ENCODE measurements around the gene TMEM74B. TPM values are rescaled to one million over a fixed set of nuclear protein-coding genes. Genes with fewer than 3 reads are reported as not detected.

Gene TMEM74B
- total and polyA plus RNA-seq, 2 of the 8 experiments (the other 6 are each of a cell fraction or from before 2014, with no cell fraction given), result 4.0 to 6.4 TPM

DNA sequence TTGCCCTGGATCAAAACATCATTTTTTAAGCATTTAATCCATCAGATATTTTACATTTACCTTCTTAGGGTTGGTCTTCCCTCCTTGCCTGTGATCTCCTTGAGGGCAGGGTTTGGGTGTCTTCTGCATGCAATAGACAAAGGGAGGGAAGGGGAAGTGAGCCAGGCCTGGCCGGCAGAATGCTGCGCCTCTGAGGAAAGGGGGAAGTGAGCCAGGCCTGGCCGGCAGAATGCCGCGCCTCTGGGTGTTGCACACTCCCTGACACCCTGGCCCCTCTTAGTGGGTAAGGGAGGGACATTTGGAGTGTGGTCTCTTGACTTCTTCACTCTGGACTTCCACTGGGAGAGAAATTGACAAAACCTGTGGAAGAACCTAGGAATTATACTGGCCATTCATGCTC lies 53.9 kb downstream of the TMEM74B start:
- Histone ChIP-seq H4K5ac (ENCODE audit: insufficient read length, low read depth, low read length) (no peak overlapping the region), H4K91ac (replicated peaks; ENCODE audit: insufficient read length, low read length) (no peak overlapping the region), H3K4ac (replicated peaks; ENCODE audit: insufficient read length, low read depth, low read length) (no peak overlapping the region), H3K56ac (replicated peaks; ENCODE audit: insufficient read length, low read depth, low read length) (no peak overlapping the region), H3K18ac (ENCODE audit: extremely low read depth, low read length) (no peak overlapping the region), H3K9ac (replicated peaks in 1 of 4; ENCODE audit: extremely low read depth in 1 of 4, low read depth in 3 of 4, low read length in 3 of 4) (no peak overlapping the region), H3K79me2 (ENCODE audit: control insufficient read depth in 1 of 2, insufficient read depth in 2 of 2, low read length in 2 of 2) (peaks cover 0 to 13% of the 10 kb centered on the region in 2 experiments; a peak in 2 of 4 replicates), H2BK5ac (ENCODE audit: low read depth, low read length) (no peak overlapping the region), H3K79me1 (ENCODE audit: low read depth, low read length) (peaks cover 3% of the 10 kb centered on the region), H2BK15ac (ENCODE audit: low read length) (no peak overlapping the region), H3K27me3 (replicated peaks in 1 of 4; ENCODE audit: control insufficient read depth in 3 of 4, extremely low read depth in 1 of 4, insufficient read depth in 3 of 4, low read length in 3 of 4) (no peaks in the 10 kb centered on the region), H2BK20ac (ENCODE audit: low read length) (no peak overlapping the region), H3K23me2 (ENCODE audit: low read depth, low read length) (no peaks in the 10 kb centered on the region), H4K20me1 (replicated peaks in 1 of 2; ENCODE audit: control insufficient read depth in 1 of 2, insufficient read depth in 2 of 2, low read length in 2 of 2) (peaks cover 1 to 10% of the 10 kb centered on the region in 2 experiments), H2AFZ (ENCODE audit: low read length) (no peak overlapping the region), H3K14ac (ENCODE audit: insufficient read length) (no peak overlapping the region), H3K9me3 (ENCODE audit: insufficient read depth in 2 of 2, low read depth in 1 of 2, low read length in 1 of 2) (no peaks in the 10 kb centered on the region), H3K4me2 (ENCODE audit: insufficient read depth in 1 of 2, low read depth in 2 of 2, low read length in 2 of 2) (no peak overlapping the region), H3K4me1 (replicated peaks in 1 of 4; ENCODE audit: control insufficient read depth in 3 of 4, insufficient read depth in 4 of 4, low read length in 3 of 4) (no peaks in the 10 kb centered on the region), H2BK12ac (ENCODE audit: low read depth, low read length) (no peak overlapping the region), H3K36me3 (ENCODE audit: control insufficient read depth in 2 of 4, insufficient read depth in 4 of 4, low read length in 3 of 4) (peaks cover 22 to 54% (median 47%) of the 10 kb centered on the region in 4 experiments), H3K23ac (ENCODE audit: insufficient read length) (no peak overlapping the region), H3K4me3 (ENCODE audit: extremely low read depth in 1 of 4, insufficient read depth in 2 of 4, low read depth in 3 of 4, low read length in 4 of 4) (no peak overlapping the region), H4K8ac (ENCODE audit: extremely low read depth, insufficient read depth, low read length) (no peak overlapping the region), H2AK5ac (ENCODE audit: low read depth, low read length) (no peak overlapping the region), H3K27ac (ENCODE audit: low read depth, low read length) (no peak overlapping the region), H2BK120ac (replicated peaks; ENCODE audit: low read depth, low read length) (no peak overlapping the region)
- DNase-seq (ENCODE audit: low read depth in 1 of 2, low spot score in 2 of 2) (no peak), FAIRE-seq (no peak)
- ChIA-PET CTCF (ENCODE audit: partially characterized antibody) (no interaction called here), POLR2A (ENCODE audit: partially characterized antibody) (no interaction called here)
- WGBS, 2 experiments (ENCODE audit: extremely low coverage in 1 of 2, insufficient coverage in 1 of 2, insufficient read length in 1 of 2, insufficient replicate concordance in 2 of 2, low coverage in 1 of 2, low lambda C conversion rate in 2 of 2, missing lambda C conversion rate in 1 of 2), result 86% methylated on average over 5 of the region's 5 CpGs; no CpG with 5 or more reads in 1 of the 2 experiments
- TF ChIP-seq MAFK (IDR thresholded peaks at IDR 0.05; ENCODE audit: low read depth, low read length) (no peak), SAP30 (IDR thresholded peaks at IDR 0.05; ENCODE audit: insufficient read depth, insufficient replicate concordance, low read length) (no peak), KDM5A (IDR thresholded peaks at IDR 0.05; ENCODE audit: low read length) (no peak), EZH2 (IDR thresholded peaks at IDR 0.05; ENCODE audit: low read depth, low read length, severe bottlenecking) (no peak)
